Tongue (tissue), 2 donors: Measurements from ENCODE around the gene KCNMB2. TPM values are rescaled to one million over a fixed set of nuclear protein-coding genes. Genes with fewer than 3 reads are reported as not detected.

Experiments
- DNase-seq: peaks from one replicate; pipeline ENCODE4 v3.0.0-alpha.2; 2015
- total RNA-seq: library from RNA; depleted of rRNA; stranded (reverse); fragments of >200 nt; gene quantifications from one replicate; pipeline ENCODE4 v1.2.3, GENCODE V29; 2014

The KCNMB2 gene
- total RNA-seq, 1 donor from 2014 or later, result 6.2 TPM

DNA sequence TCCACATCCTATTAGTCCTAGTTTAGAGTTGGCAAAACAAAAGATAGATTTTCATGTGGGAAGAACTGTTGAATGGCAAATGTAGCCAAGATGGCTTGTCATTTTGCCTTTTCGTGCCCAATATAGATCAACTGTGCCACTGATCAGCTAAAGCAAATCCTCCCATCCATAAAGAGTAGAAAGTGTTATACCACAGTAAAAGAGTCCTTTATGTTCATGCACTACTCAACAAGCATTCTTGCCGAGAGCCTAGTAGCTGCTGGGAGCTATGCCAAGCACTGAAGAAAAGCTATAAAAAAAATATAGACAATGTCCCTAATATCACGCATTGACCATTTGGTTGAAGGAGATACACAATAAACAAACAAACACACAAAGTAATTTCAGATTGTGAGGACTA is 225.2 kb downstream of the KCNMB2 start:
- DNase-seq, result no peak

DNA sequence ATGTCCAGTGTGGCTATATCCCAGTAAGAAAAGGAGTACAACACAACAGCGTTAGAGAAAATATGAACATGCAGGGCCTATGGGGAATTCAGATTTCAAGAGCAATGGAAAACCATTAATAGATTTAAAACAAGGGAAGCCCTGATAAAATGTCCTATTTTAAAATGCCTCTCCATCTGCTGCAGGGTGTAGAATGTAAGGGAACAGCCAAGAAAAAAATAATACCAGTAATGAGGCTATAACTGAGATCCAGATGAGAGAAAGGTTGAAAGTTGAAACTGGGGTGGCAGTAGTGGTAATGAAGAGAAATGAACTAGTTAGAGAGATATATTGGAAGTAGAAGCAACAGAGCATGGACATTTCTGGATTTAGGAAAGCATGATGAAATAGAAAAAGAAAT is 226.1 kb downstream of the KCNMB2 start:
- no peak for DNase-seq

DNA sequence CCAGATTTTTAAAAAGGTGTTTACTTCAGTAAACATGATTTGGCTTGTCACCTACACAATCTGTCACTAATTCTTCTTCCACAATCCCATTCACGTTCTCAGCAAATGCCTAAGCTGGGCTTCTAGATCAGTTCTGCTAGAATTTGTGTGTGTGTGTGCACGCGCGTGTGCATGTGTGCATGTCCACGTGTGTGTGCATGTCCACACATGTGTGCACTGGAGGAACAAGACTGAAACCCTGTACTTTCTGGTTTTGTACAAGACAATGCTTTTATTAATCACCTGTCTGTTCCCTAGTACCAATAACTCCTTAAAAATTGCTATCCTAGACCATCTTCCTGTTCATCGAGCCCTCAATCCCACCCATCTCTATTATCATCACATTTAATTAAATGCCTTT is 229.2 kb downstream of the KCNMB2 start:
- no peak for DNase-seq

DNA sequence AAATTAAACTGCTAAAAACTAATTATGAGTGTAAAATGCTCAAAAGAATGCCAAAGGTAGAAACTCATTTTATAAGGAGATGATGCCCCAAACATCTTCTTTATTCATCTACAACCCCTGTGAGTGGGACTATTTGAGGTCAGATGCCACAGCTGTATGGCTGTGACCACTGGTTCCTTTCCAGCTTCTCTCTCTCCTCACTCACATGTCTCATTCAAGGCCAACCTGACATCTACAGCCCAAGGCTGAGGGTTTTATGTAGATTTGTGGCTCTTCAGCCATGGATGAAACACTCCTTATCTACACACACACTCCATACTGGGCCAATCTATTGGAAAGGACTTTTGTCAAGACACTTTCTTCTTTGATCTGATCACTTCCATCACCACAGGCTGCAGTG is 231.3 kb downstream of the KCNMB2 start:
- no peak for DNase-seq

DNA sequence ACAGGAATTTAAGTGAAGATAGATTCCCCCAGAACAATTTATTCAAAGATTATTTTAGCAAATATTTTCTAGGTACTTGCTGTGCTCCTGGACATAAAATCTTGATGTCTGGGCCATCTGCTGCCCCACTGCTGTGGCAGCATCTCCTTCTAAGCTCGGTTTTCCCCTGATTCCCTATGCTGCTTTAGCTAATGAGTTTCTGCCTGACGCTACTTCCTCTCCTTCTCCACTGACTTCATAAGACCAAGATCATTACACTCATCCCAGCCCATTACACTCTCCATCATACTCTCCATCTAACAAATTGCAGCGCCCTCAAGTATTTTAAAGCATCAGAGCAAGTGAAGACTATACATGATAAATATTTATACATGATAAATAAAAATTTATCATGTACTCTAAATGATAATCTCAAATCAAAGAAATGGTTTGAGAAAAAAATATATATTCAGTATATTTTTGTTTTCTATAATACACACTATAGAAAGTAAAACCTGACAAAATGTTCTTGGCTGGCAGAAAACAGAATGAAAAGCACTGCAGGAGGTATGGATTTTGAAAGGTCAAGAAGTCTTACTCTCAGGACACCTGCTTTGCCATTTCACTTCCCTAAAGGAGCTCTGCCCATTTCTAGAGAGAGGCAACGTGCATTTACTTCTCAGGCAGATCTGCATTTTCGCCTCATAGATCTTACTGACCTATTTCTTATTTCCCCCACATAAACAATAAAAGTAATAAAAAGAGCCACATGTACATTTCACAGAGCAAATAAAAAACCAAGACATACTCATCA is 232.0 kb downstream of the KCNMB2 start:
- no peak for DNase-seq

DNA sequence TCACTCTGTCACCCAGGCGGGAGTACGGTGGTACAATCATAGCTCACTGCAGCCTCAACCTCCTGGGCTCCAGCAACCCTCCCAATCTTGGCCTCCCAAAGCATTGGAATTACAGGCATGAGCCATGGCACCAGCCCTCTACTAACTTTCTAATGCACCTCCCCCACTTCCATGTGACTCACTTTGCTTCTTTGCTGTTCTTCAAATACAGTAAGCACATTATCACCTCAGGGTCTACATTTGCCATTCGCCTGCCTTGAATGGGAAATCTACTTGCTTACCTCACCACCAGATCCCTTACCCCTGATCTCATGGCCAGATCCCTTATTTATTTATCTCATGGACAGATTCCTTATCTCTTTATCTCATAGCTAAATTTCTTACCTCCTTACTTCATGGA is 235.3 kb downstream of the KCNMB2 start:
- DNase-seq, result no peak

DNA sequence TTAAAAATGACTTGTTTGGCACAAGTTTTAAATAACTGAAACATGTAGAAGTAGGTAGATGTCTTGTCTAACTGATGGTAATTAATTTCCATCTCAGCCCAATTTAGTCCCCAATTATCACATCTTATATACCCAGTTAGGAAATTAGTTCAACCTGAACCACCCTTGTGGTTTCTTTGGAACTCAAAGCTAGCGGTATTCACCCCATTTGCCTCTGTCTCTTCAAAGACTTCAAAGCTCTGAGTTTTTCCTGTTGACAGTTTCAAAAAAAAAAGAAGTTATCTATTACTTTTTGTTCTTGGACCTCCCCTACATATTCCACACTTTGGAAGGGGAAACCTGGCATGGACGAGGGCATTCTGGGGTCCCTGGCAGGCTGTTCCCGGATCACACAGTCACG is 236.5 kb downstream of the KCNMB2 start:
- DNase-seq, result no peak

DNA sequence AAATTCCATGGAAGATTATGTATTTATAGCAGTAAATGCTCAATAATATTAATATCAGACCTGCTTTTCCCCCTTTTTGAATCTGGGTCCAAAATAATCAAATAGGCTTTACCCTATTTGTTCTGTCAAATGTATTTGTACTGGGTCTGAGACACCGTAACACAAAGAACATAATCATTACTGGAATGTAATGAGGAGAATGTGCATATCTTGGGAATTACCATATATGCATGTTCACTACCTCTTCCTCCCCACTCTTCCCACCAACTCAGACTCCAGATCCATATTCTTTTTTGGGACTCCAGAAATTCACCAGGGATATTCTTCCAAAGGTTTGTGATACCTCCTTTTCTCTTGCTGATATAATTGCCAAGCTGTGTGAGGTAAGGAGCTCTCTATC is 237.1 kb downstream of the KCNMB2 start:
- DNase-seq, result no peak

DNA sequence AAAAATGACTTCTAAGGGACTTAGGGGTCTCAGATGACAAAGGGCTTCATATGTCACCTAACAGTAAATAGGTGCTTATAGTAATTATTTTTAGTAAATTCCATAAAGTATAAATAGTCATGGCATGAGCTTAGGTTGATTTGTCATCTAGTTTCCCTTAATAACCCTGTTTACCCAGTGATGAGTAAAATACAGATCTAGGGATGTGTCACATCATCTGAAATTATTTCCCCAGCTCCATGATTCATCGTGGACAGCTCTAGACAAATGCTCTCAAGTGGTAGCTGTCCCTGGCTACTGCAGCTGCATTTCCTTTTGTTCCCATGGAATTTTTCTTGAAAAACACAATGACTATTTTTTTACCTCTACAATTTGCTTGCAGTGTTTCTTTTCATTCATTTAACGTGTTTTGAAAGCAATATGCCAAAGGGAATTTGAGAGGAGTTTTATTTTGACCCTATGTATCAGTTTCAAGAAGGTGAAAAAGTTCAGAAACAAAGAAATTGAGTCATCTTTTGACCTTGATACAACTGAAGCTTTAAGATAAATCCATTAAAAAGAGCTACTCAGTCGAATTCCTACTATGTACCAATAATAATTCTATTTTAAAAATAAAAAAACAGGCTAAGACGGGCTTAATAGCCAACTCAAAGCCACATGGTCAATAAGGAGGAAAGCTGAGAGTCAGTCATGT is 241.6 kb downstream of the KCNMB2 start:
- DNase-seq, result no peak

DNA sequence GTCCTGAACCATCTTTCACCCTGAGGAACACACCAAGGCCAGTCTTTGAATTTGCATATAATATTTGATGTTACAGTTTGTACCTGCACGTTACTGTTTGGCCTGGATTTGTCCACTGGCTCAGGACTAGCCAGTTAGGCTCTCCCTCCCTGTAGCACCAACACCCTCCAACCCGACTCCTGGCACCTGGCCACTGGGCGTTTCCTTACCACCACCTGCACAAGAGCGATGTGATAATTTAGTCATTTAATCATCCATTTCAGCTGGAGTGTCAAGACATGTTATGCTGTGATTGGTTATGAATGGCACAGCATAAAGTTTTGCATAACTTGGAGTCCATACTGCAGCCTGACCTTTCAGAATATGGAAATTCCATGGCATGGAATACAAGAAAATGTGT is 242.4 kb downstream of the KCNMB2 start:
- no peak for DNase-seq

DNA sequence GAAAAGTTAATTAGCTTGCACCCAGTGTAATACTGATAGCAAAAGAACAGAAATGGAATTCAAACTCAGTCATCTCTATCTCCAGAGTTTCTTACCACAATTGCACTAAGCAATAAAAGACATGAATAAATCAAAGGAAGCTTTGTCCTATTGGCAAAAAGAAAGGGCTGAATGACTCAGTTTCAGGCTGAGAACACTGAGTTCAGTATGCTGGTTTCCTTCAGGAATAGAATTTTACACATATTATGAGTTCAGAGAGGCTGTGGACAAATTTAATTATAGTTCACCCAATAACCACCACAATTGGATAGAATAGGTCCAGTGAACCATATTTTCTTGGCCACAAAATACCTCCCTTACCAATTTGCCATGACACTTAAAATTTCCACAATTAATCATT is 249.7 kb downstream of the KCNMB2 start:
- no peak for DNase-seq

DNA sequence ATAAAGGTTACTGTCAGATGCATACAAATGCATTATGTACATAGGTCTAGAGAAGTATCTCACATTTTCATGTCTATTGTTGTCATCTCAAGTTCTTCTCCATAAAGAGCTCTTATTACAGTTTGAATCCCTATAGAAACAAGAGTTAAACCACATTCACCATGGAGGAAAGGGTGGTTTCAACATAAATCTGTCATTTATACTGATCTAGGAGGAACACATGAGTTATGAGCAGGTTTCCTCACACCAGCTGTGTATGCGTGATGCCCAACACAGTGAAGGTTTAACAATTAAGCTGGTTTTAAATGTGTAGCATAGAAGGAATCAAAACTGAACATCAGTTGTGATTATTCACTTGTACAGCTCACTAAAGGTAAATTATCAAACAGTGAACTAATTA is 251.7 kb downstream of the KCNMB2 start:
- no peak for DNase-seq

DNA sequence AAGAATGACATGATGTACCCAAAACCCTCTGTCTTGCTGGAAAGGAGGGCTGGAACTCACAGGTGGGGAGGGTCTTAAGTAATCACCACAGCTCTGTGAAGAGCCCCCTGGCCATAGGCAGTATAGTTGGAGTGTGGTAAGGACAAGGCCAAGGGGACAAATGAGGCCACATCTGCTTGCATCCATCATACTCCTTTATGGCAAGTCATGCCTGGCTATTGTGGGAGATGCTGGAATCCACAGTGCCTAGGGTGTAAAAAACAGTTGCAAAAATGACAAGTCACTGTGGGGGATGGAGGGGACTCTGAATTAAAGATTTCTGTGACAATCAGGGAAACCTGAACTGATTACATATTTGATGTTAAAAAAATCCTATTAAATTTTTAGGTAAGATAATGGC is 258.5 kb downstream of the KCNMB2 start:
- no peak for DNase-seq

DNA sequence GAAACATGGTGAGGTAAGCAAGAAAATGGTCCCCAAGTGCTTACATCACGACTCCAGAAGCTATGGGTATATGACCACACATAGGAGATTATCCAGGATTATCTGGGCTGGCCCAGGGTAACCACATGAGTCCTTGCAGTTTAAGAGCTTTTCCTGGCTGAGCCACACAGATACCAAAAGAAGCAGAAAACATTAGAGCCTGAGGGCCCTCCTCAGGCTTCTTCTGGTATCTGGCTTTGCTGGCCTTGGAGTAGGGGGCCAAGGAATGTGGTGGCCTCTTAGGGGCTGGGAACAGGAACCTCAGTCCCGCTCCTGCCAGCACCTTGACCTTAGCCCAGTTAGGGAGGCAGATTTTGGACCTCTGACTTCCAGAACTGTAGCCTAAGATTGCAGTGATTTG is 259.1 kb downstream of the KCNMB2 start:
- DNase-seq, result no peak

DNA sequence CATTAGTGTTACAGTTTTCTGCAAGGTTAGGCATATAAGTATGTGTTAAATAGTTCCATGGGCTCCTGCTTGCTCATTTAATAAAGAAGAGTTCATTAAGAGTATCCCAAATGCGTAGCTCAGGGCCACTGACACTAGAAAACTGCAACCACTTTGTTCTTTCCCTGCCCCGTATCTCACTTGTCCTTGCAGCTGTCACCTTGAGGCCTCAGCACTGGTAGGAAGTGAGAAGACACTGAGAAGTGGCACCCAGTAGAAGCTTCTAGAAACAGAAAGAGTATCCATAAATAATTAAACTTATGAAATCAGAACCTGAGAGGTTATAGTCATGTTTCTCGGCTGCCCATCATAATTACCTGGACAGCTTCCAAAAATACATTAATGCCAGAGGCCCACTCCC is 266.0 kb downstream of the KCNMB2 start:
- DNase-seq, result no peak

DNA sequence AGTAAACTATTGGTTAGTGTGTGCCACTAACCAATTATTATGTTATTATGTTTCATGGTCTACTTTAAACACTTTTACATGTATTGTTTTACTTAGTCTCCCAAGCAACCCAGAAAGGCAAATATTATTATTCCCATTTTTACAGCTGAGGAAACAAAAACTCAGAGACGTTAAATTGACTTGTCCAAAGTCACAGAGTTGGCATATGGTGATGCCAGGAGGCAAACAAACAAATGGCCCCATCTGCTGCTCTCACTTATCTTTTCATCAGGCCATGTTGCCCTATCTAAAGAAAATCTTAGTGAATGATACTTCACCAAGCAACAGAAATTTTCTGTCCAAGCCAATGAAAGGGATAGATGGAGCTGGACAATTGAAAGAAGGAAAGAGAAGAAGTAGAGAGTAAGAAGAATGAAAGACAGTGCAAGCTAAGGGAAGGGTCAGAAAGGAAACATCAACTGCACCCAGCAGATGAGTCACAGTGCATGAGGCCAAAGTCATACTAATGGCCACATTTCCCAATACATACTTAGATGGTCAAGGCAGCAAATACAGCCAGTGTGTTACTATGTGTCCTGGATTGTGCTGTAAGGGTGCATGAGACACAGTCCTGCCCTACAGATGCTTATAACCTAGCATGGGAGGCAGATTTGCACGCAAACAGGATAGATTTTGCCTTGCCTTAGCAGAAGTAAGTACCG is 266.9 kb downstream of the KCNMB2 start:
- DNase-seq, result no peak

DNA sequence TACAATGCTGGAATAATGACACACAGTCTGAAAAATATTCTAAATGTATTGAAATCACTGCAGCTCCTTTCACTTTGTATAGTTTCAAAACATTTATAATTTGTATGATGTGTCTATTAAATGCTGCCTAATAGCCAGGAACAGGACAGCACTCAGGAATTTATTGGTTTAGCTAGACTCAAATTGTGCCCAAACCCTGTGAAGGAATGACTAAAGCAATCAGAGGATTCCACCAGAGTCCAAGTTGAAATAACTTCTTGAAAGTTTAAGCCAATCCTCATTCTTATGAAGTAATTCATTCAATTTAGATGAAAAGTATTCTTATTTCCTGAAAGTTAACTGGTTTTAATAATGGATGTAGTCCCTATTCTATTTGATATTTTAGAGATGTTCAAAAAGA is 268.4 kb downstream of the KCNMB2 start:
- no peak for DNase-seq

DNA sequence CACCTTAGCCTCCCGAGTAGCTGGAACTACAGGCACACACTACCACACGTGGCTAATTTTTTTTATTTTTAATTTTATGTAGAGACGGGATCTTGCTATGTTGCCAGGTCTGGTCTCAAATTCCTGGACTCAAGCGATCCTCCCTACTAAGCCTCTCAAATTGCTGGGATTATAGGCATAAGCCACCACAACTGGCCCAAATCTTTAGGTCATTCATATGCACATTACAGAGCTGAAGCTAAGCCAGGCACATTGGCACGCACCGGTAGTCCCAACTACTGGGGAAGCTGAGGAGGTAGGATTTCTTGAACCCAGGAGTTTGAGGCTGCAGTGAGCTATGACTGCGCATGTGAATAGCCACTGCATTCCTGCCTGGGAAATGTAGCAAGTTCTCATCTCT is 269.5 kb downstream of the KCNMB2 start:
- peak; percentile 62 for DNase-seq

DNA sequence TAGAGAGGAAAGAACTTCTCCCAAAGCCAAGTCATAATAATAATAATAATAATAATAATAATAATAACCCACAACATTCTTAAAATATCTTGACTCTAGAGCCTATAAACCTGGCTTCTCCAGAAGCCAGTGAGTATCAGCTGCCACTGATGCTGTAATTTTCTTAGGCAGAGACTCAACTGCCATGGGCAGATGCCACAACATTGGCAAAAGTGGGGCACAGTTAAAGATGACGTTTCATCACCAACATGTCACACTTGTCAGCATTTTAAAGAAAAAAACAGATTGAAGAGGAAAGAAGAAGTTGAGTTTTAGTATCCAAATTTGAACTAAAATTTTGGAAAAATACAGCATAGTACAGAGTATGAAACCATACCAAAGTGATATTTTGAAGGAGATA is 270.4 kb downstream of the KCNMB2 start:
- no peak for DNase-seq

DNA sequence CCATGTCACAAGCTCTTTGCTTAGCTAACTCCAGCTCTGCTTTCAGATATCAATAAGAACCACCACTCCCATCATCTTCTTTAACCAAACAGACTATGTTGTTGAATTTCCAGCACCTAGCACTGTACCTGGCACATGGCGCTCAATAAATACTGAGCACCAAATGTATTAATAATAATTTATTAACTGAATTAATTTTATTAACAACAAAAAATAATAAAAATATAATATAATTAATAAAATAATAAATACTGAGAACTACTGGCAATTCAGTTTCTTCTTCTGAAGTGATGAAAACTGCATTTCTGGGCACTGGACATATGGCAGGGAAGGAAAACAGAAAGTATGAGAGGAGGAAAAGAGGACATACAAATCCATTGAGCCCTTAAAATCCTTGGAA is 271.5 kb downstream of the KCNMB2 start:
- DNase-seq, result no peak

DNA sequence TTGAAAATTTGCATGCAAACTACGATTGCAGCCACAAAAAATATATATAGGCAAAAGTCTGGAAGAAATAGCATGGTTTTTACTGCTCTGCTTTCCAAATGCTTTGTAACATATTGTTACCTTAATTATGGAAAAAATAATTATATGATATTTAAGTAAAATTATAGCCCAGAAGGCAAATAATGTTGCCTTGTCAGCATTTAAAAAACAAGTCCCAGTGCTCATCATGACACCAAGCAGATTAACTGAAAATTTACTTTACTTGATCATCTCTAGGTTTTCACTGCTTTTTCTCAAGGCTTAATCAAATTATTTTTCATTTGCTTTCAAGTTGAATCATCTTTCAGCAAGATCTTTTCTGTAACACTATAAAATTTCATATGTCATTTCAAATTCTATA is 272.5 kb downstream of the KCNMB2 start:
- DNase-seq, result no peak

DNA sequence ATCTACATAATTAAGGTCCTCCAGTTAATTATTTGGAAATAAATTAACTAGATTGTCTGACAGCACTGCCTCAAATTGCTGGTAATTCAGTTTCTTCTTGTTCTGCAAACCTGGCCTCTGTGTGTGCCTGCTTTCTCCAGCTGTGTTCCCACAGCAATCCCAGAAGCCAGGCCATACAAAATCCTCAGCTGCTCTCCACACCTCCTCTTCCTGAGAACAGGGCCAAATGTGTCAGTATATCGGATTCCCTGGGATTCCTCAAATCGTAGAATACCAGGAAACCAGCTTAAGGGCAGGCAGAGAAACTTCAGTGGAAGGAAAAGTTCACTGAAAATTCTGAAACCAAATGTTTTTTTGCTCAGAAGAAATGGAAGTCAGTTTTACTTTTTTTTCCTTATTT is 273.9 kb downstream of the KCNMB2 start:
- peak; percentile 94 for DNase-seq

DNA sequence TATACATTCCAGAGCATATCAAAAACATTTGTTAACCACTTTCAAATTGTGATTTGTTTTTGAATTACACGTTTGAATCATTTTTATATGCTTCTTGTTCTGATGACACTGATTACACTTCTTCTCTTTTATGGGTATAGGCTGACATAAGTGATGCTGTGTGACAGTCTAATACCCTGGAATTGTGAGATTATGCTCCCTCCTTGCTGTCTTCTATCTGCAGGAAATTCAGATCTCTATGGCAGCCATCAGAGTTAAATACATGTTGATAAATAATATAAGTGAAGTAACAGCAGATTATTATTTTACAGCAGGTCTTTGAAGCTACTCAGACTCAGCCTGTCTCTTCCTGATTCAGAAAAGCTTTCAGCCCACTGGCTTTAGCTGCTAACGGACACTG is 286.5 kb downstream of the KCNMB2 start:
- DNase-seq, result no peak

DNA sequence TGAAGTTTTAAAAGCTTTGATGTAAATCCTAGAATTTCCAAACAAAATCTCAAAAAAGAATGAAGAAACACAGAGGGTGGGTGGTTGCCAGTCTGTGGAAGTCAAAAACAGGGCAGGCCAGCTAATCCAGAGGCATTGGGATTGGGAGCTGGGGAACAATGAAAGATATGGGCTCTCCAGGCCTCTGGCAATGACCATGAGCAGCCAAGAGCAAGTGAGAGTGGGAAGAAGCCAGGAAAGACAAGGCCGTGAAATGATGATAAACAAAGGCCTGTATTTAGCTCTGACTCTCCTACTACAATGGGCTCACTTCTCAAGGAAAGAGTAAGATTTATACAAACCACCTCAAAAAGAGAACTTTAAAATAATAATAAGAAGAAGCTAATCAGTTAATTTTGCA is 286.9 kb downstream of the KCNMB2 start:
- no peak for DNase-seq
